HG03571 (cell line): ENCODE results near the gene CERS6.
A peak's percentile ranks its signal among the peaks of the same experiment; 100 is the strongest.
"Not testable (repeated sequence)": the region's sequence is repeated elsewhere in the genome, so short reads cannot be mapped to it uniquely, and the experiment has no call there.

Experiments
- ATAC-seq: cut with Tn5 transposase; IDR thresholded peaks from one replicate; pipeline ENCODE4 v1.9.1; 2021; ENCODE audit not compliant: unreplicated experiment

Gene CERS6

GRCh38 chr2:168753765-168754329 is 297.8 kb downstream of the CERS6 start:
- ATAC-seq, result no peak

- no peak for ATAC-seq
Observed at GRCh38 chr2:168757223-168757622, 301.2 kb downstream of the CERS6 start.

- peak; percentile 81 for ATAC-seq
Observed at GRCh38 chr2:168758970-168759820, 303.1 kb downstream of the CERS6 start.

- no peak for ATAC-seq
Observed at GRCh38 chr2:168765401-168765800, 309.3 kb downstream of the CERS6 start.

GRCh38 chr2:168766600-168766999 is 310.5 kb downstream of the CERS6 start:
- no peak for ATAC-seq

- no peak for ATAC-seq
Observed at GRCh38 chr2:168767258-168767657, 311.2 kb downstream of the CERS6 start.

- ATAC-seq, result not testable (repeated sequence)
Observed at GRCh38 chr2:168768357-168768756, 312.3 kb downstream of the CERS6 start.

GRCh38 chr2:168770796-168771195 is 314.7 kb downstream of the CERS6 start:
- ATAC-seq, result no peak

GRCh38 chr2:168772704-168773103 is 316.6 kb downstream of the CERS6 start:
- ATAC-seq, result no peak

GRCh38 chr2:168773128-168773527 is 317.1 kb downstream of the CERS6 start:
- no peak for ATAC-seq

GRCh38 chr2:168773719-168774521 is 317.8 kb downstream of the CERS6 start:
- no peak for ATAC-seq

- no peak for ATAC-seq
Observed at GRCh38 chr2:168775837-168776236, 319.8 kb downstream of the CERS6 start.

- ATAC-seq, result no peak
Observed at GRCh38 chr2:168780669-168781071, 324.6 kb downstream of the CERS6 start.

GRCh38 chr2:168781191-168781817 is 325.2 kb downstream of the CERS6 start:
- ATAC-seq, result no peak

GRCh38 chr2:168782271-168782670 is 326.2 kb downstream of the CERS6 start:
- ATAC-seq, result no peak

GRCh38 chr2:168784993-168785392 is 328.9 kb downstream of the CERS6 start:
- no peak for ATAC-seq

GRCh38 chr2:168787098-168787781 is 331.2 kb downstream of the CERS6 start:
- ATAC-seq, result no peak

GRCh38 chr2:168787782-168788376 is 331.8 kb downstream of the CERS6 start:
- no peak for ATAC-seq

GRCh38 chr2:168789776-168790175 is 333.7 kb downstream of the CERS6 start:
- no peak for ATAC-seq

- no peak for ATAC-seq
Observed at GRCh38 chr2:168790226-168790902, 334.3 kb downstream of the CERS6 start.
